ENCODE measurements around the gene REM2.

REM2 gene

DNA sequence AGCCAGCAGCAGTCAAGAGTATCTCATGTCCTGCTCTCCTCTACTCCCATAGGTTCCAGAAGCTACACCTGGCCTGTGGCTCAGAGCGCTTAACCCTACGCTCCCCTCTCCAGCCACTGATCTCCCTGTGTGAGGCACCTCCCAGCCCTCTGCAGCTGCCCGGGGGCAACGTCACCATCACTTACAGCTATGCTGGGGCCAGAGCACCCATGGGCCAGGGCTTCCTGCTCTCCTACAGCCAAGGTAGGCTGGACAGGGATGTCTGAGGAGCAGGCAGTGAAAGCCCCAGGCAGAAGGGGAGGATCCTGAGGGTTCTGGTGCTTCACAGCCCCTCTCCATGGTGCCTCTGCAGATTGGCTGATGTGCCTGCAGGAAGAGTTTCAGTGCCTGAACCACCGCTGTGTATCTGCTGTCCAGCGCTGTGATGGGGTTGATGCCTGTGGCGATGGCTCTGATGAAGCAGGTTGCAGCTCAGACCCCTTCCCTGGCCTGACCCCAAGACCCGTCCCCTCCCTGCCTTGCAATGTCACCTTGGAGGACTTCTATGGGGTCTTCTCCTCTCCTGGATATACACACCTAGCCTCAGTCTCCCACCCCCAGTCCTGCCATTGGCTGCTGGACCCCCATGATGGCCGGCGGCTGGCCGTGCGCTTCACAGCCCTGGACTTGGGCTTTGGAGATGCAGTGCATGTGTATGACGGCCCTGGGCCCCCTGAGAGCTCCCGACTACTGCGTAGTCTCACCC is 7.8 kb upstream of the REM2 start:
- TF ChIP-seq, protein P1, sequence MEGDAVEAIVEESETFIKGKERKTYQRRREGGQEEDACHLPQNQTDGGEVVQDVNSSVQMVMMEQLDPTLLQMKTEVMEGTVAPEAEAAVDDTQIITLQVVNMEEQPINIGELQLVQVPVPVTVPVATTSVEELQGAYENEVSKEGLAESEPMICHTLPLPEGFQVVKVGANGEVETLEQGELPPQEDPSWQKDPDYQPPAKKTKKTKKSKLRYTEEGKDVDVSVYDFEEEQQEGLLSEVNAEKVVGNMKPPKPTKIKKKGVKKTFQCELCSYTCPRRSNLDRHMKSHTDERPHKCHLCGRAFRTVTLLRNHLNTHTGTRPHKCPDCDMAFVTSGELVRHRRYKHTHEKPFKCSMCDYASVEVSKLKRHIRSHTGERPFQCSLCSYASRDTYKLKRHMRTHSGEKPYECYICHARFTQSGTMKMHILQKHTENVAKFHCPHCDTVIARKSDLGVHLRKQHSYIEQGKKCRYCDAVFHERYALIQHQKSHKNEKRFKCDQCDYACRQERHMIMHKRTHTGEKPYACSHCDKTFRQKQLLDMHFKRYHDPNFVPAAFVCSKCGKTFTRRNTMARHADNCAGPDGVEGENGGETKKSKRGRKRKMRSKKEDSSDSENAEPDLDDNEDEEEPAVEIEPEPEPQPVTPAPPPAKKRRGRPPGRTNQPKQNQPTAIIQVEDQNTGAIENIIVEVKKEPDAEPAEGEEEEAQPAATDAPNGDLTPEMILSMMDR (IDR thresholded peaks at IDR 0.05; ENCODE audit: extremely low read depth, insufficient read depth, missing control alignments) = no peak
- in situ Hi-C loops (cut with MboI; ENCODE audit: low pct_unique_long_range_greater_than_20kb, low sequenced_read_pairs, unreplicated experiment) = no loop called here
- DNase-seq (ENCODE audit: low spot score) = no peak

- in situ Hi-C loops (cut with MboI; ENCODE audit: low pct_unique_long_range_greater_than_20kb, low sequenced_read_pairs, unreplicated experiment) = no loop called here
- TF ChIP-seq, protein P1 (IDR thresholded peaks at IDR 0.05; ENCODE audit: extremely low read depth, insufficient read depth, missing control alignments) = no peak
- no peak for DNase-seq (ENCODE audit: low spot score)
These were observed 7.2 kb upstream of the REM2 start for GRCh38 chr14:22875748-22876319.

DNA sequence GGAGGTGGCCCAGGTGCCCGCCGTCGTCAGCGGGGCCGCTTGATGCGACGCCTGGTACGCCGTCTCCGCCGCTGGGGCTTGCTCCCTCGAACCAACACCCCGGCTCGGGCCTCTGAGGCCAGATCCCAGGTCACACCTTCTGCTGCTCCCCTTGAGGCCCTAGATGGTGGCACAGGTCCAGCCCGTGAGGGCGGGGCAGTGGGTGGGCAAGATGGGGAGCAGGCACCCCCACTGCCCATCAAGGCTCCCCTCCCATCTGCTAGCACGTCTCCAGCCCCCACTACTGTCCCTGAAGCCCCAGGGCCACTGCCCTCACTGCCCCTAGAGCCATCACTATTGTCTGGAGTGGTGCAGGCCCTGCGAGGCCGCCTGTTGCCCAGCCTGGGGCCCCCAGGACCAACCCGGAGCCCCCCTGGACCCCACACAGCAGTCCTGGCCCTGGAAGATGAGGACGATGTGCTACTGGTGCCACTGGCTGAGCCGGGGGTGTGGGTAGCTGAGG is 6.0 kb upstream of the REM2 start:
- TF ChIP-seq, protein P1 (IDR thresholded peaks at IDR 0.05; ENCODE audit: extremely low read depth, insufficient read depth, missing control alignments) = no peak
- in situ Hi-C loops (cut with MboI; ENCODE audit: low pct_unique_long_range_greater_than_20kb, low sequenced_read_pairs, unreplicated experiment) = no loop called here
- DNase-seq (ENCODE audit: low spot score) = no peak

DNA sequence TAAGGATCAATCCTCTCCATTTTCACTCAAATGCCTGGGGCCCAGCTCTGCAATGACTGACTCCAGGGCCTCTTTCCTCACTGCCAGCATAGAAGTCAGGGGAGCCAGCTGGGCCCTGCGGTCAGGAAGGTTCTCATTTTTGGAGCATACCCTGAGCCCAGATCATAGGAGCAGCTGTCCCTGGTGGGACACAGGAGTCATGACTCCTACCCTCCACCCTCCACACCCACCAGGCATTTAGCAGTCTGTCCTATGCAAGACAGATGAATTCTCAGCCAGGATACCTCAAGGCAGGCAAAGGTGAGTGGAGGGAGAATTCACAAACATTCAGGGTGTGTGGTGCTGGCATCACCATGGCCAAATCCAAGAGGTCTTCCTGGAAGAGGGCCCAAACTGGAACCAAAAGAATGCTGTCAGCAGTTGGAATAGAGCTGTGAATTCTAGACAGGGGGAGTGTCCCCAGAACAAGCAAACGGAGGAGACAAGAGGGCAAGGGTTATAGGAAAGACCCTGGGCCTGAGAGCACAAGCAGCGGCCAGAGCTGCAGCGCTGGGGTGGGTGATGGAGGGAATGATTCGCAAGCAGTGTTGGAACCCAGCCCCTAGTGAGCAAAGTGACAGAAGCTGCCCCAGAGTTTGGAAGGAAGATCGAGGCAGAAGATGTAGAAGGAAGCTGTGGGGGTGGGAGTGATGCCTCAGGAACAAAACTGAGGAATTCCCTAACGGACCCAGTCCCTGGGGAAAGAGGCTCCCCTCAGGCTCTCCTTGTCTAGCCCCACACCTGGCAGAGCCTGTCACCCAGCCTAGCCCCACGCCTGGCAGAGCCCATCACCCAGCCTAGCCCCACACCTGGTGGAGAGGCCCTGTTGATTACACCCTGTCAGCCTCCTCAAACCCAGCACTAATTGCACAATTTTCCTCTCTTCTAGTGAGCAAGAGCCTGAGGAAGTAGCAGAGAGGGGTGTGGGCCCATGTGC is 4.5 kb upstream of the REM2 start:
- no peak for DNase-seq (ENCODE audit: low spot score)
- TF ChIP-seq, protein P1 (IDR thresholded peaks at IDR 0.05; ENCODE audit: extremely low read depth, insufficient read depth, missing control alignments) = no peak
- in situ Hi-C loops (cut with MboI; ENCODE audit: low pct_unique_long_range_greater_than_20kb, low sequenced_read_pairs, unreplicated experiment) = no loop called here

GRCh38 chr14:22882064-22882463 is 958 bp upstream of the REM2 start:
- no peak for DNase-seq (ENCODE audit: low spot score)
- in situ Hi-C loops (cut with MboI; ENCODE audit: low pct_unique_long_range_greater_than_20kb, low sequenced_read_pairs, unreplicated experiment) = no loop called here
- TF ChIP-seq, protein P1 (IDR thresholded peaks at IDR 0.05; ENCODE audit: extremely low read depth, insufficient read depth, missing control alignments) = no peak

DNA sequence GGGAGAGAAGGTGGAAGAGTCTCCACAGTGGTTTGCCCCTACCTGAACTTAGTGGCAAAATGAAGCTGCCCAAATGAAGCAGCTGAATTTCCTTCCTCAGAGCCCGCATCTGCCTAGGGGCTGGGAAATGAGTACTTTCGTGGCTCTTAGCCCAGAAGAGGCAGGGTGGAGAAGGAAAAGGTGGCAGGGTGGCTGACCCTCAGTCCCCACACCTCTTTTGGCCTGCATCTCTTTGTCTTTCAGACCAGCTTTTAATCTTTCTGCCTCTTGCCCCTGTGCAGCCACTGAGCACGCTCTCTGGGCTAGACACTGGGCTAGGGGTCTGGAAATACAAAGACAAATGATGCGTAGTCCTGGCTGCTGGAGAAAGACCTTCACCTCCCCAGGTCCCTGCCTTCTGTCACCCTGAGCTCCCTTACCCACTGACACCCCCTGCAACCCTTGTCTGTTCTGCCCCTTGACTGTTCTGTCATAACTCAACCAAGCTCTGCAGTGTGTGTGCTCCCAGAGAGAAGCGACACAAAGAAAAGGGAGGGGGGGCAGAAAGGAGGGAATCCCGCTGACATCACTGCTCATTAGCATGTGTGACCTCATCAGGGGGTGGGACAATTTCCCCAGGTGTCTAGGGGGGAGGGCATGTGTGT is 371 bp upstream of the REM2 start:
- DNase-seq (ENCODE audit: low spot score) = no peak
- TF ChIP-seq, protein P1 (IDR thresholded peaks at IDR 0.05; ENCODE audit: extremely low read depth, insufficient read depth, missing control alignments) = no peak
- in situ Hi-C loops (cut with MboI; ENCODE audit: low pct_unique_long_range_greater_than_20kb, low sequenced_read_pairs, unreplicated experiment) = no loop called here
